ENCODE results near the gene IRAK2. TPM values are rescaled to one million over a fixed set of nuclear protein-coding genes. Genes with fewer than 3 reads are reported as not detected.

IRAK2 gene
- total RNA-seq, 2 donors from 2014 or later, result 0.99 to 3.9 TPM

- intact Hi-C loops (cut with DNase I), result no loop called here
- no peaks in the 10 kb centered on the region for H3K27me3 ChIP-seq
- H3K27ac ChIP-seq, result no peak overlapping the region
- no peak for ATAC-seq
- no peaks in the 10 kb centered on the region for H3K9me3 ChIP-seq
- H3K36me3 ChIP-seq (replicated peaks in 1 of 2; ENCODE audit: insufficient read depth in 1 of 2, low read depth in 2 of 2), result peaks cover 0 to 2% of the 10 kb centered on the region in 2 donors
- WGBS, 2 donors, result 76 to 83% methylated on average over 8 to 10 of the region's 10 CpGs
- no peak for TF ChIP-seq POLR2A (IDR thresholded peaks at IDR 0.05)
- TF ChIP-seq, protein P1, sequence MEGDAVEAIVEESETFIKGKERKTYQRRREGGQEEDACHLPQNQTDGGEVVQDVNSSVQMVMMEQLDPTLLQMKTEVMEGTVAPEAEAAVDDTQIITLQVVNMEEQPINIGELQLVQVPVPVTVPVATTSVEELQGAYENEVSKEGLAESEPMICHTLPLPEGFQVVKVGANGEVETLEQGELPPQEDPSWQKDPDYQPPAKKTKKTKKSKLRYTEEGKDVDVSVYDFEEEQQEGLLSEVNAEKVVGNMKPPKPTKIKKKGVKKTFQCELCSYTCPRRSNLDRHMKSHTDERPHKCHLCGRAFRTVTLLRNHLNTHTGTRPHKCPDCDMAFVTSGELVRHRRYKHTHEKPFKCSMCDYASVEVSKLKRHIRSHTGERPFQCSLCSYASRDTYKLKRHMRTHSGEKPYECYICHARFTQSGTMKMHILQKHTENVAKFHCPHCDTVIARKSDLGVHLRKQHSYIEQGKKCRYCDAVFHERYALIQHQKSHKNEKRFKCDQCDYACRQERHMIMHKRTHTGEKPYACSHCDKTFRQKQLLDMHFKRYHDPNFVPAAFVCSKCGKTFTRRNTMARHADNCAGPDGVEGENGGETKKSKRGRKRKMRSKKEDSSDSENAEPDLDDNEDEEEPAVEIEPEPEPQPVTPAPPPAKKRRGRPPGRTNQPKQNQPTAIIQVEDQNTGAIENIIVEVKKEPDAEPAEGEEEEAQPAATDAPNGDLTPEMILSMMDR (IDR thresholded peaks at IDR 0.05), result no peak
- H3K4me3 ChIP-seq, result no peak overlapping the region
- no peaks in the 10 kb centered on the region for H3K4me1 ChIP-seq
- DNase-seq, result no peak
Observed at GRCh38 chr3:10180738-10181295, 16.1 kb downstream of the IRAK2 start.

GRCh38 chr3:10182950-10183349 is 18.2 kb downstream of the IRAK2 start:
- TF ChIP-seq, protein P1 (IDR thresholded peaks at IDR 0.05), result no peak
- TF ChIP-seq POLR2A (IDR thresholded peaks at IDR 0.05), result no peak
- H3K4me1 ChIP-seq, result peaks cover 11% of the 10 kb centered on the region
- DNase-seq, result no peak
- no peak overlapping the region for H3K27ac ChIP-seq
- H3K9me3 ChIP-seq, result no peaks in the 10 kb centered on the region
- ATAC-seq, result no peak
- WGBS, 2 donors, result 83 to 86% methylated on average over 5 of the region's 5 CpGs
- intact Hi-C loops (cut with DNase I), result no loop called here
- no peaks in the 10 kb centered on the region for H3K27me3 ChIP-seq
- no peak overlapping the region for H3K4me3 ChIP-seq
- H3K36me3 ChIP-seq (replicated peaks in 1 of 2; ENCODE audit: insufficient read depth in 1 of 2, low read depth in 2 of 2), result peaks cover 0 to 2% of the 10 kb centered on the region in 2 donors

DNA sequence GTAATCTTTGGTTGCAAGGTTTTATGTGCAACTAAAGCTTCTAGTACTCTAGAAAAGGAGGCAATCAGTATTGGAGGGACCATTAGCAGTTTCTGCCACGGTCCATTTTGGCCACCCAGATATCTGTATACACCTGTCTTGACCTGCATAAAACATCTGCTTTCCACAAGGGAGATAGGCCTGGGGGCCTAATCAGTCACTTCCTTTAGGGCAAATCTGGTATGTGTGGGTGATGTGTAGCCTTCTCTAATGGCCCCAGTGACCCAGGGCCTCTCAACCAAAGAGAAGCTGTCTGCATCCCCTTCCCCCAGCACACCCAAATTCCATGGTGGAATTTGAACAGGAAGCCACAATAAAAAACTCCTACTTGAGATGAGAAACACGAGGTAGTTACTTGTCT is 19.5 kb downstream of the IRAK2 start:
- DNase-seq, result no peak
- no peaks in the 10 kb centered on the region for H3K9me3 ChIP-seq
- H3K27ac ChIP-seq, result no peak overlapping the region
- no peak for ATAC-seq
- H3K27me3 ChIP-seq, result no peaks in the 10 kb centered on the region
- no peak overlapping the region for H3K4me3 ChIP-seq
- TF ChIP-seq POLR2A (IDR thresholded peaks at IDR 0.05), result no peak
- WGBS, 2 donors, result 67 to 82% methylated on average over 2 of the region's 2 CpGs
- H3K36me3 ChIP-seq (replicated peaks in 1 of 2; ENCODE audit: insufficient read depth in 1 of 2, low read depth in 2 of 2), result no peaks in the 10 kb centered on the region
- intact Hi-C loops (cut with DNase I), result no loop called here
- H3K4me1 ChIP-seq, result peaks cover 19% of the 10 kb centered on the region

- DNase-seq (no peak), ATAC-seq (no peak)
- WGBS, 2 donors, result 73 to 74% methylated on average over 12 of the region's 12 CpGs
- Histone ChIP-seq H3K4me1 (peaks cover 37% of the 10 kb centered on the region), H3K9me3 (no peaks in the 10 kb centered on the region), H3K4me3 (no peak overlapping the region), H3K27ac (peak overlapping the region in 2 of 4 donors; percentile 14 to 37), H3K36me3 (replicated peaks in 1 of 2; ENCODE audit: insufficient read depth in 1 of 2, low read depth in 2 of 2) (no peaks in the 10 kb centered on the region), H3K27me3 (no peaks in the 10 kb centered on the region)
- TF ChIP-seq, protein P1 (IDR thresholded peaks at IDR 0.05), result no peak
- no peak for TF ChIP-seq POLR2A (IDR thresholded peaks at IDR 0.05)
- intact Hi-C loops (cut with DNase I), result no loop called here
Observed at GRCh38 chr3:10185804-10186762, 21.4 kb downstream of the IRAK2 start.

GRCh38 chr3:10187290-10187876 is 22.7 kb downstream of the IRAK2 start:
- intact Hi-C loops (cut with DNase I), result no loop called here
- Histone ChIP-seq H3K9me3 (no peaks in the 10 kb centered on the region), H3K27ac (peak overlapping the region in 1 of 4 donors; percentile 3), H3K4me1 (peaks cover 50% of the 10 kb centered on the region), H3K4me3 (no peak overlapping the region), H3K36me3 (replicated peaks in 1 of 2; ENCODE audit: insufficient read depth in 1 of 2, low read depth in 2 of 2) (no peaks in the 10 kb centered on the region), H3K27me3 (no peaks in the 10 kb centered on the region)
- no peak for ATAC-seq
- TF ChIP-seq POLR2A (IDR thresholded peaks at IDR 0.05), result no peak
- TF ChIP-seq, protein P1 (IDR thresholded peaks at IDR 0.05), result no peak
- no peak for DNase-seq
- 50 to 63% methylated on average over 4 of the region's 4 CpGs for WGBS, 2 donors

Measured in body of pancreas (tissue), 4 donors.